Neural crest cell (in vitro differentiated cells): ENCODE measurements around the gene RALGPS1. TPM values are rescaled to one million over a fixed set of nuclear protein-coding genes. Genes with fewer than 3 reads are reported as not detected.

ENCODE experiments used
- DNase-seq: peaks from one replicate; pipeline ENCODE4 v3.0.0; 2021; ENCODE audit warnings: low read depth, mixed read lengths, low spot score
- H3K27ac Mint-ChIP-seq: one replicate; pipeline ENCODE4 v1.8.0; 2021; ENCODE audit warnings: mild to moderate bottlenecking, mixed read lengths; ENCODE audit not compliant: unreplicated experiment
- H3K27me3 Mint-ChIP-seq: 2 replicates; pipeline ENCODE4 v1.8.0; 2021; ENCODE audit warnings: low read depth, mild to moderate bottlenecking, mixed read lengths
- H3K36me3 Mint-ChIP-seq: 2 replicates; pipeline ENCODE4 v1.8.0; 2021; ENCODE audit warnings: low read depth, mild to moderate bottlenecking, mixed read lengths
- H3K4me1 Mint-ChIP-seq: 2 replicates; pipeline ENCODE4 v1.8.0; 2021; ENCODE audit warnings: mixed read lengths
- H3K4me3 Mint-ChIP-seq: one replicate; pipeline ENCODE4 v1.8.0; 2021; ENCODE audit warnings: mild to moderate bottlenecking, mixed read lengths
- H3K9me3 Mint-ChIP-seq: 2 replicates; pipeline ENCODE4 v1.8.0; 2021; ENCODE audit warnings: mixed read lengths
- total RNA-seq: library from RNA; stranded (reverse); gene quantifications from 2 replicates; pipeline ENCODE4 v1.2.1, GENCODE V29; 2021
- TF ChIP-seq, protein P1 (sequence below): fragments of 200-600 bp; sonication (generic); conservative IDR thresholded peaks from 2 replicates; pipeline ENCODE4 v1.5.0; 2021; ENCODE audit warnings: antibody characterized with exemption, mild to moderate bottlenecking

The RALGPS1 gene
- total RNA-seq, 1 donor from 2014 or later, result 11.7 TPM

DNA sequence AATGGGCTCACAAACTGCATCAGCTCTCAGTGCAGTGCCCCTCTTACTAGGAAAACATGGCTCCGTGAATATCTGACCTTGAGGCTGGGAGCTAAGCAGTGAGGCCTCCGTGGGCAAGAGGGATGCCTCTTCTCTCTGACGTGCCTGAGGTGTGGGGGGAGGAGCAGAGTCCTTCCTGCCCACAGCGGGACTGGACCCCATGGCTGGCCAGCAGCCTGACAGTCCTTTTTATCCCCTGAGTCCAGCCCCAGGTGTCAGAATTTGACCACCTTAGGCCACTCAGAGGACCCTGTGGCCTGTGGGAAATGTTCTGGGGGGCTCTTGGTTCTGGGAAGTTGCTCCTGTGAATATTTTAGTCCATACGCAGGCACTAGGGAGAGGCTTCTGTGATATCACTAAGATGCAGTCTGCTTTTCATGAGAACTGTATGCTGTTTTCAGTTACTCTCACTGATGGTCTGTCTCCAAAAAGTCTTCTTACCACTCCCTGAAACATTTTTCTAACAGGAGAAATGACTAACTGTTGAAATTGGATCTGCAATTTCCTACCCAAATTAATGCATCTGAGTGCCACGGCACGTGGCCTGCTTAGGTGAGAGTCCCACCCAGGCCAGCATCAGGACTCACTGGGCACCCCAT lies 184.5 kb downstream of the RALGPS1 start:
- H3K4me1 Mint-ChIP-seq, result peaks cover 5% of the 10 kb centered on the region
- no peak overlapping the region for H3K4me3 Mint-ChIP-seq
- no peaks in the 10 kb centered on the region for H3K9me3 Mint-ChIP-seq
- no peaks in the 10 kb centered on the region for H3K27me3 Mint-ChIP-seq
- DNase-seq, result no peak
- TF ChIP-seq, protein P1, sequence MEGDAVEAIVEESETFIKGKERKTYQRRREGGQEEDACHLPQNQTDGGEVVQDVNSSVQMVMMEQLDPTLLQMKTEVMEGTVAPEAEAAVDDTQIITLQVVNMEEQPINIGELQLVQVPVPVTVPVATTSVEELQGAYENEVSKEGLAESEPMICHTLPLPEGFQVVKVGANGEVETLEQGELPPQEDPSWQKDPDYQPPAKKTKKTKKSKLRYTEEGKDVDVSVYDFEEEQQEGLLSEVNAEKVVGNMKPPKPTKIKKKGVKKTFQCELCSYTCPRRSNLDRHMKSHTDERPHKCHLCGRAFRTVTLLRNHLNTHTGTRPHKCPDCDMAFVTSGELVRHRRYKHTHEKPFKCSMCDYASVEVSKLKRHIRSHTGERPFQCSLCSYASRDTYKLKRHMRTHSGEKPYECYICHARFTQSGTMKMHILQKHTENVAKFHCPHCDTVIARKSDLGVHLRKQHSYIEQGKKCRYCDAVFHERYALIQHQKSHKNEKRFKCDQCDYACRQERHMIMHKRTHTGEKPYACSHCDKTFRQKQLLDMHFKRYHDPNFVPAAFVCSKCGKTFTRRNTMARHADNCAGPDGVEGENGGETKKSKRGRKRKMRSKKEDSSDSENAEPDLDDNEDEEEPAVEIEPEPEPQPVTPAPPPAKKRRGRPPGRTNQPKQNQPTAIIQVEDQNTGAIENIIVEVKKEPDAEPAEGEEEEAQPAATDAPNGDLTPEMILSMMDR, result no peak
- H3K36me3 Mint-ChIP-seq, result peaks cover 5% of the 10 kb centered on the region
- no peak overlapping the region for H3K27ac Mint-ChIP-seq

DNA sequence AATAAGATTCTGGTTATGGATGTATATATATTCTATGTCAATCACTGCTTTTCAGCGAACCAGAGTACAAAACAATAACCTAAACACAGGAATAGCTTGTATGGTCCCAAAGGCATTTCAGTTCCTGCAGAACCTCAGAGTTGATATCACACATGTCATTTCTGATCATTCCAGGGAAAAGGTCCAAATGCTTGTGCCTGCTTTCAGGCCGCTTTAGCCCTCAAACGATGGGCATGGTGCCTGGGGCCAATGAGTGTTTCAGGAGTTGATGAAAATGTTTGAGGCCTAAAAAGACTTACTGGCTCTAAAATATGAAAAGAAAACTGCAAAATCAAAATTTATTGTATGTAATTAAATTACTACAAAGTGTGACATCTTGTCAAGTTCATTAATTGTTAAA lies 185.1 kb downstream of the RALGPS1 start:
- peaks cover 5% of the 10 kb centered on the region for H3K36me3 Mint-ChIP-seq
- DNase-seq, result no peak
- H3K4me1 Mint-ChIP-seq, result peaks cover 5% of the 10 kb centered on the region
- TF ChIP-seq, protein P1, result no peak
- no peak overlapping the region for H3K4me3 Mint-ChIP-seq
- H3K9me3 Mint-ChIP-seq, result no peaks in the 10 kb centered on the region
- no peaks in the 10 kb centered on the region for H3K27me3 Mint-ChIP-seq
- no peak overlapping the region for H3K27ac Mint-ChIP-seq

DNA sequence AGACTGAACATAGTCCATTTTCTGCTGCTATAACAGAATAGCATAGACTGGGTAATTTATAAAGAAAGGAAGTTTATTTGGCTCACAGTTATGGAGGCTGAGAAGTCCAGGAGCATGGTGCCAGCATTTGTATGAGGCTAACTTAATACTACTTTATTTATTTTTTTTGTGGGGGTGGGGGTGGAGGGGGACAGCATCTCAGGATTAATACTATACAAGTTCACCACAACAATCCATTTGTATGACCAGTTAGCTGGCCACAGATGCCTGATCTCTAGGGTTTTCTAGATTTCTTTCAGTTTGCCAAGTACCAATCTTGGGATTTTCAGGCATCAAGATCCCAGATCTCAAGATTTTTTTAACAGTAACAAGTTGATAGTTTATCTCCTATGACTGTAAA lies 187.6 kb downstream of the RALGPS1 start:
- Mint-ChIP-seq H3K27me3 (no peaks in the 10 kb centered on the region), H3K9me3 (no peaks in the 10 kb centered on the region), H3K4me3 (no peak overlapping the region), H3K36me3 (peaks cover 8% of the 10 kb centered on the region), H3K27ac (no peak overlapping the region), H3K4me1 (peaks cover 12% of the 10 kb centered on the region)
- TF ChIP-seq, protein P1, result no peak
- DNase-seq, result no peak

DNA sequence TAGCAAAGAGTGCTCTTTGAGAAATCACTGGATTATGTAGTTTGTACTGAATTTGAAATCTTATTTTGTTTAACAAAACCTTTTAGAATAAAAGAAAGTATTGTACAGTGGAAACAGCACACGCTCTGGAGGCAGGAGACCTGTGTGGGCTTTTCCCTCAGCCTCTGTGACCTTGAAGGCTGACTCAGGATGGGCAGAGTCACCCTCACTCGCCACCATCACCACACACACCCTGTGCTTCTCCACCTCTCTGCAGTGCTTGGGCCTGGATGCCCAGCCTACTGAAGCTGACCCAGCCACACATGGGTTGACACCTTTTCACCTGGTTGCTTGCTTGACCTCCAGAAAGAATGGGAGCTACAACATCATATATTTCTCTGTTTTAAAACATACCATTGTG lies 188.2 kb downstream of the RALGPS1 start:
- Mint-ChIP-seq H3K27ac (no peak overlapping the region), H3K36me3 (peaks cover 8% of the 10 kb centered on the region), H3K4me1 (peaks cover 9% of the 10 kb centered on the region)

DNA sequence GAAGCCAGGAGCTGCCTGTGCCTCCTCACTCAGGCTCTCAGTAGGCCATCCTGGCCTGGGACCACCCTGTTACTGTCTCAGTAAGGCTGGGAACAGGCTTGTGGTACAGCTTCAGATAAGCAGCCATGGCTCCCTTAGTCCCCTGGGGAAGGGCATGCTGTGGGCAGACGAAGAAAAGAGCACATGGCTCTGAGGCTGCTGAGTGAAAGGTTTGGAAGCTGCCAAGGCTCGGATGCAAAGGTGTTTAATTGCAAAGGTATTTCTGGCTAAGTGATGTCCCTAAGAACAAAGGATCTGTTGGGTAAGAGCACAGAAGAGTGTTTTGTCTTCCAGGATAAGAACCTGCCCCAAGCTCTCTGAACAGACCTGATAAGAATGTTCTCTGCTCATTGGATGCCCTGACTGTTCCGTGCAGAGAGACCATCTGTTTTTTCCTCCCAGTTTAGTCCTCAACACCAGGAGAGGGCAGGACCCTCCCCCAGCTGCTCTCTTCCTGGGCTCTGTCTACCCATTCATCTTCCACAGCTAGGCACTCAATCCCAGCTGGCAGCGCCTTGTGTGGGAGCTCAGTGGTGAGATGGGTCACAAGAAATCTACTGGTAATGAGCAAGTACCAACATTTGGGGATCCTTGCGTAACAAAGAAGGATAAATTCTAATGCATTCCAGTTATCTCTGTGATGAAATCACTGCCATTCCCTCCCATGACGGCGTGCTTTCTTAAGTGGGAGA lies 190.2 kb downstream of the RALGPS1 start:
- H3K27me3 Mint-ChIP-seq, result no peaks in the 10 kb centered on the region
- TF ChIP-seq, protein P1, result no peak
- peaks cover 12% of the 10 kb centered on the region for H3K36me3 Mint-ChIP-seq
- H3K4me3 Mint-ChIP-seq, result no peak overlapping the region
- H3K4me1 Mint-ChIP-seq, result peaks cover 9% of the 10 kb centered on the region
- DNase-seq, result no peak
- no peaks in the 10 kb centered on the region for H3K9me3 Mint-ChIP-seq
- peak overlapping the region; percentile 53 for H3K27ac Mint-ChIP-seq

More for the DNA sequence above, 188.2 kb downstream of the RALGPS1 start:
- DNase-seq, result no peak
- Mint-ChIP-seq H3K27me3 (no peaks in the 10 kb centered on the region), H3K4me3 (no peak overlapping the region), H3K9me3 (no peaks in the 10 kb centered on the region)
- TF ChIP-seq, protein P1, result no peak
